Activated naive CD8-positive, alpha-beta T cell treated with anti-CD3 and anti-CD28 coated beads, Interleukin-2, amount 50 U/mL, for 16 hours (primary cell): Measurements from ENCODE around the gene MBNL3.
"Not testable (repeated sequence)": the region's sequence is repeated elsewhere in the genome, so short reads cannot be mapped to it uniquely, and the experiment has no call there.

ENCODE experiments used
- DNase-seq: peaks from one replicate; pipeline ENCODE4 v3.0.0-alpha.2; 2020; ENCODE audit warnings: low read depth, low spot score

The MBNL3 gene

GRCh38 chrX:132474544-132475248, 14.1 kb downstream of the MBNL3 start:
- DNase-seq, result no peak

- DNase-seq, result no peak
Measured at GRCh38 chrX:132472397-132472796, 16.4 kb downstream of the MBNL3 start.

GRCh38 chrX:132470831-132471230, 18.0 kb downstream of the MBNL3 start:
- no peak for DNase-seq

GRCh38 chrX:132470179-132470578, 18.7 kb downstream of the MBNL3 start:
- DNase-seq, result no peak

GRCh38 chrX:132468454-132468853, 20.4 kb downstream of the MBNL3 start:
- DNase-seq, result no peak

- no peak for DNase-seq
Measured at GRCh38 chrX:132467989-132468388, 20.8 kb downstream of the MBNL3 start.

- no peak for DNase-seq
Measured at GRCh38 chrX:132467026-132467425, 21.8 kb downstream of the MBNL3 start.

GRCh38 chrX:132463411-132463810, 25.4 kb downstream of the MBNL3 start:
- DNase-seq, result no peak

- DNase-seq, result no peak
Measured at GRCh38 chrX:132461886-132462285, 27.0 kb downstream of the MBNL3 start.

GRCh38 chrX:132452911-132453550, 35.8 kb downstream of the MBNL3 start:
- DNase-seq, result no peak

GRCh38 chrX:132445909-132446308, 42.9 kb downstream of the MBNL3 start:
- DNase-seq, result not testable (repeated sequence)

GRCh38 chrX:132444936-132445335, 43.9 kb downstream of the MBNL3 start:
- DNase-seq, result no peak

GRCh38 chrX:132443196-132444135, 45.4 kb downstream of the MBNL3 start:
- DNase-seq, result no peak

- no peak for DNase-seq
Measured at GRCh38 chrX:132442691-132443090, 46.1 kb downstream of the MBNL3 start.

GRCh38 chrX:132435222-132435621, 53.6 kb downstream of the MBNL3 start:
- no peak for DNase-seq

- no peak for DNase-seq
Measured at GRCh38 chrX:132433551-132433950, 55.3 kb downstream of the MBNL3 start.

GRCh38 chrX:132433001-132433400, 55.8 kb downstream of the MBNL3 start:
- DNase-seq, result no peak

- no peak for DNase-seq
Measured at GRCh38 chrX:132428896-132429295, 59.9 kb downstream of the MBNL3 start.

GRCh38 chrX:132426695-132427281, 62.0 kb downstream of the MBNL3 start:
- DNase-seq, result no peak

- no peak for DNase-seq
Measured at GRCh38 chrX:132425744-132426318, 63.0 kb downstream of the MBNL3 start.

- no peak for DNase-seq
Measured at GRCh38 chrX:132423323-132423722, 65.5 kb downstream of the MBNL3 start.

GRCh38 chrX:132415012-132415411, 73.8 kb downstream of the MBNL3 start:
- DNase-seq, result no peak
